ENCODE data around the gene ITPKB. TPM values are rescaled to one million over a fixed set of nuclear protein-coding genes. Genes with fewer than 3 reads are reported as not detected.

Gene ITPKB
- total and polyA plus RNA-seq, 2 of the 13 experiments (the other 11 are each of a cell fraction or from before 2014, with no cell fraction given): not detected

DNA sequence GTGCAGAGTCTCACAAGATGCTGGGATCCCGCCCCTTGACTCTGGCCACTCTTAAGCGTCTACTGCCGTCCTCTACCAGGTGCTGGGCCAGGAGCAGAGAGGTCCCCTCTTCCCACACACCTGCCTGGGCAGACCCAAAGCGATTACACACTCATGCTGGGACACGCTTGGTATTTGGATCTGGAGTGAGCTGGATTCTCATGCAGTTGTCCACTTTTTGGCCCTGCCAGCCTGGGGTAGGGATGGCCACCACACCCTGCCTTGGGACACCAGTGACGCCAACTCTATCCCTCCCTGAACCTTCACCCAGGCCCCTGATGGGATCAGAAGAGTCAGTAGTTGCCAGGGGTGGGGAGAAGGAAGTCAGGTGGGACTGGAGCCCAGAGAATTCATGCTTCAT, 28.6 kb downstream of the ITPKB start (continued):
- TF ChIP-seq, protein P1, sequence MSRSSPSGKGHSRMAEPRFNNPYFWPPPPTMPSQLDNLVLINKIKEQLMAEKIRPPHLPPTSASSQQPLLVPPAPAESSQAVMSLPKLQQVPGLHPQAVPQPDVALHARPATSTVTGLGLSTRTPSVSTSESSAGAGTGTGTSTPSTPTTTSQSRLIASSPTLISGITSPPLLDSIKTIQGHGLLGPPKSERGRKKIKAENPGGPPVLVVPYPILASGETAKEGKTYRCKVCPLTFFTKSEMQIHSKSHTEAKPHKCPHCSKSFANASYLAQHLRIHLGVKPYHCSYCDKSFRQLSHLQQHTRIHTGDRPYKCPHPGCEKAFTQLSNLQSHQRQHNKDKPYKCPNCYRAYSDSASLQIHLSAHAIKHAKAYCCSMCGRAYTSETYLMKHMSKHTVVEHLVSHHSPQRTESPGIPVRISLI (CRISPR knock-in tag; IDR thresholded peaks at IDR 0.05; ENCODE audit: borderline replicate concordance): no peak
- no peak for TF ChIP-seq HNRNPK (IDR thresholded peaks at IDR 0.05; ENCODE audit: low read depth, low read length, poor library complexity, severe bottlenecking)
- TF ChIP-seq, protein P2, sequence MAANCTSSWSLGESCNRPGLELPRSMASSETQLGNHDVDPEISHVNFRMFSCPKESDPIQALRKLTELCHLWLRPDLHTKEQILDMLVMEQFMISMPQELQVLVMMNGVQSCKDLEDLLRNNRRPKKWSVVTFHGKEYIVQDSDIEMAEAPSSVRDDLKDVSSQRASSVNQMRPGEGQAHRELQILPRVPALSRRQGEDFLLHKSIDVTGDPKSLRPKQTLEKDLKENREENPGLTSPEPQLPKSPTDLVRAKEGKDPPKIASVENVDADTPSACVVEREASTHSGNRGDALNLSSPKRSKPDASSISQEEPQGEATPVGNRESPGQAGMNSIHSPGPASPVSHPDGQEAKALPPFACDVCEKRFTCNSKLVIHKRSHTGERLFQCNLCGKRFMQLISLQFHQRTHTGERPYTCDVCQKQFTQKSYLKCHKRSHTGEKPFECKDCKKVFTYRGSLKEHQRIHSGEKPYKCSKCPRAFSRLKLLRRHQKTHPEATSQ (CRISPR knock-in tag; IDR thresholded peaks at IDR 0.05; ENCODE audit: borderline replicate concordance): no peak

DNA sequence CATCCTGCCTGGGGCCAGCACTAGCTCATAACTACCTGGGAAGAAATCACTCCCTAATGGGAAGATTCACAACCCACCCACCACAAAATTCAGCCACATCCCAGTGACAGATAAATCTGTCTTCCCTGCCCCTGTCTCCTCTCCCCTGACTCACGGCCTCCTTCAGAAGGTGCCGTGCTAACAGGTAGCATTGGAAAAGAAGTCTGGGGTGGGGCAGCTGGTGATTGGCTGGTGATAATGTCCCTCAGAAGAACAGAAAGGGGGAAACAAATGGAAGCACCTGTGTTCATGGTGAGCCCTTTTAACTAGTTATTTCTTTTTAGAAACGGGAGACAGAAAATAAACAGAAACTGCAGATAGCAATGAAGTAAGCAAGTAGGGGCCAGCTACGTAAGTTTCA, 29.1 kb downstream of the ITPKB start:
- 54% methylated on average over 4 of the region's 4 CpGs for WGBS (ENCODE audit: low lambda C conversion rate)
- DNase-seq (ENCODE audit: low spot score) (no peak), ATAC-seq (no peak), FAIRE-seq (no peak)
- intact Hi-C loops (cut with micrococcal nuclease; ENCODE audit: unreplicated experiment) (no loop called here), in situ Hi-C loops (cut with HindIII; ENCODE audit: extremely low pct_ligation_motif_present, low pct_unique_long_range_greater_than_20kb) (no loop called here)
- Histone ChIP-seq H3K27me3 (ENCODE audit: control insufficient read depth in 1 of 2, insufficient read depth in 2 of 2, low read length in 2 of 2) (peaks cover 3 to 20% of the 10 kb centered on the region in 2 experiments; a peak in 3 of 5 replicates), H3K4me1 (ENCODE audit: insufficient read depth, low read length) (no peaks in the 10 kb centered on the region), H3K4me2 (ENCODE audit: low read depth, low read length) (no peak overlapping the region), H3K9me3 (ENCODE audit: low read length) (no peaks in the 10 kb centered on the region), H3K36me3 (replicated peaks in 1 of 2; ENCODE audit: control insufficient read depth in 1 of 2, insufficient read depth in 2 of 2, low read length in 2 of 2) (no peaks in the 10 kb centered on the region), H3K27ac (ENCODE audit: extremely low read length, insufficient read depth, low read length) (no peak overlapping the region), H2AFZ (ENCODE audit: low read length) (no peak overlapping the region), H3K9ac (ENCODE audit: insufficient read depth, low read depth, low read length) (no peak overlapping the region), H4K20me1 (ENCODE audit: insufficient read depth, low read length) (no peaks in the 10 kb centered on the region), H3K79me2 (ENCODE audit: insufficient read depth, low read length) (no peaks in the 10 kb centered on the region), H3K4me3 (replicated peaks in 1 of 3; ENCODE audit: insufficient read depth in 1 of 3, low read depth in 2 of 3, low read length in 3 of 3) (no peak overlapping the region)
- CTCF ChIA-PET (ENCODE audit: low intra/inter-chr PET ratio, low total read pairs): no interaction called here
- TF ChIP-seq, protein P3, sequence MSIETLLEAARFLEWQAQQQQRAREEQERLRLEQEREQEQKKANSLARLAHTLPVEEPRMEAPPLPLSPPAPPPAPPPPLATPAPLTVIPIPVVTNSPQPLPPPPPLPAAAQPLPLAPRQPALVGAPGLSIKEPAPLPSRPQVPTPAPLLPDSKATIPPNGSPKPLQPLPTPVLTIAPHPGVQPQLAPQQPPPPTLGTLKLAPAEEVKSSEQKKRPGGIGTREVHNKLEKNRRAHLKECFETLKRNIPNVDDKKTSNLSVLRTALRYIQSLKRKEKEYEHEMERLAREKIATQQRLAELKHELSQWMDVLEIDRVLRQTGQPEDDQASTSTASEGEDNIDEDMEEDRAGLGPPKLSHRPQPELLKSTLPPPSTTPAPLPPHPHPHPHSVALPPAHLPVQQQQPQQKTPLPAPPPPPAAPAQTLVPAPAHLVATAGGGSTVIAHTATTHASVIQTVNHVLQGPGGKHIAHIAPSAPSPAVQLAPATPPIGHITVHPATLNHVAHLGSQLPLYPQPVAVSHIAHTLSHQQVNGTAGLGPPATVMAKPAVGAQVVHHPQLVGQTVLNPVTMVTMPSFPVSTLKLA (IDR thresholded peaks at IDR 0.05): no peak
- TF ChIP-seq ZNF10 (CRISPR knock-in tag; IDR thresholded peaks at IDR 0.05; ENCODE audit: borderline replicate concordance, low read depth): no peak
- no peak for TF ChIP-seq AHR (CRISPR knock-in tag; IDR thresholded peaks at IDR 0.05)
- no peak for TF ChIP-seq ZBTB21 (CRISPR knock-in tag; IDR thresholded peaks at IDR 0.05)
- no peak for TF ChIP-seq NFE2L2 (IDR thresholded peaks at IDR 0.05; ENCODE audit: low read length)
- TF ChIP-seq, protein P4, sequence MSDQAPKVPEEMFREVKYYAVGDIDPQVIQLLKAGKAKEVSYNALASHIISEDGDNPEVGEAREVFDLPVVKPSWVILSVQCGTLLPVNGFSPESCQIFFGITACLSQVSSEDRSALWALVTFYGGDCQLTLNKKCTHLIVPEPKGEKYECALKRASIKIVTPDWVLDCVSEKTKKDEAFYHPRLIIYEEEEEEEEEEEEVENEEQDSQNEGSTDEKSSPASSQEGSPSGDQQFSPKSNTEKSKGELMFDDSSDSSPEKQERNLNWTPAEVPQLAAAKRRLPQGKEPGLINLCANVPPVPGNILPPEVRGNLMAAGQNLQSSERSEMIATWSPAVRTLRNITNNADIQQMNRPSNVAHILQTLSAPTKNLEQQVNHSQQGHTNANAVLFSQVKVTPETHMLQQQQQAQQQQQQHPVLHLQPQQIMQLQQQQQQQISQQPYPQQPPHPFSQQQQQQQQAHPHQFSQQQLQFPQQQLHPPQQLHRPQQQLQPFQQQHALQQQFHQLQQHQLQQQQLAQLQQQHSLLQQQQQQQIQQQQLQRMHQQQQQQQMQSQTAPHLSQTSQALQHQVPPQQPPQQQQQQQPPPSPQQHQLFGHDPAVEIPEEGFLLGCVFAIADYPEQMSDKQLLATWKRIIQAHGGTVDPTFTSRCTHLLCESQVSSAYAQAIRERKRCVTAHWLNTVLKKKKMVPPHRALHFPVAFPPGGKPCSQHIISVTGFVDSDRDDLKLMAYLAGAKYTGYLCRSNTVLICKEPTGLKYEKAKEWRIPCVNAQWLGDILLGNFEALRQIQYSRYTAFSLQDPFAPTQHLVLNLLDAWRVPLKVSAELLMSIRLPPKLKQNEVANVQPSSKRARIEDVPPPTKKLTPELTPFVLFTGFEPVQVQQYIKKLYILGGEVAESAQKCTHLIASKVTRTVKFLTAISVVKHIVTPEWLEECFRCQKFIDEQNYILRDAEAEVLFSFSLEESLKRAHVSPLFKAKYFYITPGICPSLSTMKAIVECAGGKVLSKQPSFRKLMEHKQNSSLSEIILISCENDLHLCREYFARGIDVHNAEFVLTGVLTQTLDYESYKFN (CRISPR knock-in tag; conservative IDR thresholded peaks at IDR 0.05): no peak
- no peak for TF ChIP-seq SMAD9 (CRISPR knock-in tag; IDR thresholded peaks at IDR 0.05)
- TF ChIP-seq ZNF143 (CRISPR knock-in tag; IDR thresholded peaks at IDR 0.05): no peak
- TF ChIP-seq, protein P5, sequence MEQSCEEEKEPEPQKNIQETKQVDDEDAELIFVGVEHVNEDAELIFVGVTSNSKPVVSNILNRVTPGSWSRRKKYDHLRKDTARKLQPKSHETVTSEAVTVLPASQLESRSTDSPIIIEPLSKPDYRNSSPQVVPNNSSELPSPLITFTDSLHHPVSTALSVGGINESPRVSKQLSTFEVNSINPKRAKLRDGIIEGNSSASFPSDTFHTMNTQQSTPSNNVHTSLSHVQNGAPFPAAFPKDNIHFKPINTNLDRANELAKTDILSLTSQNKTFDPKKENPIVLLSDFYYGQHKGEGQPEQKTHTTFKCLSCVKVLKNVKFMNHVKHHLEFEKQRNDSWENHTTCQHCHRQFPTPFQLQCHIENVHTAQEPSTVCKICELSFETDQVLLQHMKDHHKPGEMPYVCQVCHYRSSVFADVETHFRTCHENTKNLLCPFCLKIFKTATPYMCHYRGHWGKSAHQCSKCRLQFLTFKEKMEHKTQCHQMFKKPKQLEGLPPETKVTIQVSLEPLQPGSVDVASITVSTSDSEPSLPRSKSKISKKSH (CRISPR knock-in tag; IDR thresholded peaks at IDR 0.05; ENCODE audit: borderline replicate concordance): no peak
- TF ChIP-seq KMT2B (CRISPR knock-in tag; IDR thresholded peaks at IDR 0.05): no peak
- no peak for TF ChIP-seq HNRNPK (IDR thresholded peaks at IDR 0.05; ENCODE audit: low read depth, low read length, poor library complexity, severe bottlenecking)
- no TSS peak for BruUV-seq (replicated peaks)
- POLR2A ChIA-PET: no interaction called here
